Measurements from ENCODE around the gene HOXD1. TPM values are rescaled to one million over a fixed set of nuclear protein-coding genes. Genes with fewer than 3 reads are reported as not detected.

The HOXD1 gene
- total and polyA plus RNA-seq, 8 donors = 0.08 to 0.29 (median 0.20) TPM

DNA sequence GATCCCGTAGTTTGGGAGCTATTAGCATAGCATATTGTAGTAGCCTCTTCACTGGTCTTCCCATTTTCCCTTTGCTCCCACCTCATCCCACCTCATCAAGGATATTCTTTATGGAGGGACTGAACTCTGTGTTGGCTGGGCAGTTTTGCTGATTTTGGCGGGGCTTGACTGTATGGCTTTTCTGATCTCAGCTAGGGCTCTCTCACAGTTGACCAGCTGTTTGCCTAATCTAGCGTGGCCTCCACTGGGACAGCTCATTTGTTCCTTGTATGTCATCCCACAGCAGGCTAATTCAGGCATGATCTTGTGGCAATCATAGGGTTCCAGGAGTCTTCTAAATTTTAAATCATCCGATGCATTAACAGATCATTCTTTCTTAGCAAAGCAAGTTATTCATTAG, 50.6 kb downstream of the HOXD1 start:
- no peak for DNase-seq
- Histone ChIP-seq H3K4me3 (no peak overlapping the region), H3K27ac (no peak overlapping the region), H3K27me3 (no peaks in the 10 kb centered on the region), H3K4me1 (no peaks in the 10 kb centered on the region), H3K9me3 (no peaks in the 10 kb centered on the region), H3K36me3 (no peaks in the 10 kb centered on the region)
- TF ChIP-seq, protein P1, sequence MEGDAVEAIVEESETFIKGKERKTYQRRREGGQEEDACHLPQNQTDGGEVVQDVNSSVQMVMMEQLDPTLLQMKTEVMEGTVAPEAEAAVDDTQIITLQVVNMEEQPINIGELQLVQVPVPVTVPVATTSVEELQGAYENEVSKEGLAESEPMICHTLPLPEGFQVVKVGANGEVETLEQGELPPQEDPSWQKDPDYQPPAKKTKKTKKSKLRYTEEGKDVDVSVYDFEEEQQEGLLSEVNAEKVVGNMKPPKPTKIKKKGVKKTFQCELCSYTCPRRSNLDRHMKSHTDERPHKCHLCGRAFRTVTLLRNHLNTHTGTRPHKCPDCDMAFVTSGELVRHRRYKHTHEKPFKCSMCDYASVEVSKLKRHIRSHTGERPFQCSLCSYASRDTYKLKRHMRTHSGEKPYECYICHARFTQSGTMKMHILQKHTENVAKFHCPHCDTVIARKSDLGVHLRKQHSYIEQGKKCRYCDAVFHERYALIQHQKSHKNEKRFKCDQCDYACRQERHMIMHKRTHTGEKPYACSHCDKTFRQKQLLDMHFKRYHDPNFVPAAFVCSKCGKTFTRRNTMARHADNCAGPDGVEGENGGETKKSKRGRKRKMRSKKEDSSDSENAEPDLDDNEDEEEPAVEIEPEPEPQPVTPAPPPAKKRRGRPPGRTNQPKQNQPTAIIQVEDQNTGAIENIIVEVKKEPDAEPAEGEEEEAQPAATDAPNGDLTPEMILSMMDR (IDR thresholded peaks at IDR 0.05) = no peak
- intact Hi-C loops (cut with DNase I) = no loop called here
- no peak for FAIRE-seq
- no peak for ATAC-seq
- 77 to 83% methylated on average over 4 of the region's 4 CpGs for WGBS, 2 donors

DNA sequence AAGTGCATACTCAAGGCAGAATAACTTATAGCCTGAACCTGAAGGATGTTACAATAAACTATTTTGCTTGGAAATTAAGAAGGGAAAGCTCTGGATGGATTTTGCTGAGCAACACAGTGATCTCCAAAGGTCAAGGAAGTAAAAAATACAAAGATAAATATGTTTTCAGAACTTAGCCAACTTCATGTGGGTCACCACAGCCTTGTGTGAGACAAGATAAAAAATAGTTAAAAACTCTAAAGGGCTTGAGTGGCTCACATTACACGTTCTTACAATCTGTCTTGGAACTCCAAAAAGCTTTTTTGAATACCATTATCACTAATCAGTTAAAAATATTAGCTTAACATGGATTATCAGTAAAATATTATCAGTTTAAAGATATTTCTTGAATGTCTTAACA, 51.8 kb downstream of the HOXD1 start:
- no peaks in the 10 kb centered on the region for H3K4me1 ChIP-seq
- no peaks in the 10 kb centered on the region for H3K36me3 ChIP-seq
- intact Hi-C loops (cut with DNase I) = no loop called here
- H3K4me3 ChIP-seq = no peak overlapping the region
- no peaks in the 10 kb centered on the region for H3K27me3 ChIP-seq
- no peaks in the 10 kb centered on the region for H3K9me3 ChIP-seq
- FAIRE-seq (no peak), DNase-seq (no peak), ATAC-seq (no peak)
- WGBS, 2 donors = 18 to 19% methylated on average over 1 of the region's 1 CpG
- no peak overlapping the region for H3K27ac ChIP-seq
- TF ChIP-seq, protein P1 (IDR thresholded peaks at IDR 0.05) = no peak

Small RNA genes lying within 50 kb of the gene (microRNA-seq; reads per million reads assigned to microRNA genes)
- gene MIR10B = 2,987 to 3,047 reads per million in 2 donors

Other genes with a start within 250 kb of the HOXD1 start
- gene LNPK, start 186.4 kb upstream of the HOXD1 start, total RNA-seq = 10 to 100 TPM in 3 of 6 donors, 1 to 10 TPM in 3; 7.0 to 14.8 (median 9.7) TPM
- 1 to 10 TPM; 1.3 to 3.2 TPM for gene LNPK, start 186.4 kb upstream of the HOXD1 start, polyA plus RNA-seq
- gene EVX2, start 104.7 kb upstream of the HOXD1 start, total RNA-seq = not detected
- under 1 TPM in 1 of 2 donors, not detected in 1; 0.02 TPM for gene EVX2, start 104.7 kb upstream of the HOXD1 start, polyA plus RNA-seq
- gene HOXD13, start 95.9 kb upstream of the HOXD1 start, total RNA-seq = not detected
- gene HOXD13, start 95.9 kb upstream of the HOXD1 start, polyA plus RNA-seq = not detected
- not detected for gene HOXD12, start 88.9 kb upstream of the HOXD1 start, total RNA-seq
- not detected for gene HOXD12, start 88.9 kb upstream of the HOXD1 start, polyA plus RNA-seq
- not detected for gene HOXD11, start 81.4 kb upstream of the HOXD1 start, total RNA-seq
- gene HOXD11, start 81.4 kb upstream of the HOXD1 start, polyA plus RNA-seq = not detected
- gene HOXD10, start 71.9 kb upstream of the HOXD1 start, total RNA-seq = not detected
- not detected for gene HOXD10, start 71.9 kb upstream of the HOXD1 start, polyA plus RNA-seq
- gene HOXD9, start 65.9 kb upstream of the HOXD1 start, total RNA-seq = under 1 TPM in 4 of 6 donors, not detected in 2; 0.12 to 0.47 (median 0.20) TPM
- 1 to 10 TPM in 1 of 2 donors, under 1 TPM in 1; 0.49 to 1.1 TPM for gene HOXD9, start 65.9 kb upstream of the HOXD1 start, polyA plus RNA-seq
- under 1 TPM; 0.19 to 0.87 (median 0.61) TPM for gene HOXD8, start 59.0 kb upstream of the HOXD1 start, total RNA-seq
- 1 to 10 TPM in 1 of 2 donors, under 1 TPM in 1; 0.61 to 1.5 TPM for gene HOXD8, start 59.0 kb upstream of the HOXD1 start, polyA plus RNA-seq
- under 1 TPM in 4 of 6 donors, not detected in 2; 0.13 to 0.31 (median 0.27) TPM for gene HOXD4, start 37.1 kb upstream of the HOXD1 start, total RNA-seq
- 1 to 10 TPM; 1.0 to 1.8 TPM for gene HOXD4, start 37.1 kb upstream of the HOXD1 start, polyA plus RNA-seq
- gene HOXD3, start 31.4 kb upstream of the HOXD1 start, total RNA-seq = under 1 TPM in 5 of 6 donors, not detected in 1; 0.23 to 0.38 (median 0.25) TPM
- gene HOXD3, start 31.4 kb upstream of the HOXD1 start, polyA plus RNA-seq = under 1 TPM; 0.19 to 0.68 TPM
- gene MTX2, start 80.8 kb downstream of the HOXD1 start, total RNA-seq = 10 to 100 TPM in 3 of 6 donors, 1 to 10 TPM in 3; 8.1 to 12.1 (median 9.8) TPM
- 10 to 100 TPM; 24.9 to 28.3 TPM for gene MTX2, start 80.8 kb downstream of the HOXD1 start, polyA plus RNA-seq

Data from pancreas (tissue), 10 donors.